Measurements from ENCODE around the gene FAM53B. TPM values are rescaled to one million over a fixed set of nuclear protein-coding genes. Genes with fewer than 3 reads are reported as not detected.

Gene FAM53B
- total RNA-seq, 1 experiment from 2014 or later = 6.7 TPM

- DNase-seq (ENCODE audit: low read depth) = no peak
These were observed 113.6 kb downstream of the FAM53B start for GRCh38 chr10:124630551-124630950.

- DNase-seq (ENCODE audit: low read depth) = no peak
These were observed 114.3 kb downstream of the FAM53B start for GRCh38 chr10:124629842-124630241.

GRCh38 chr10:124629415-124629814 is 114.8 kb downstream of the FAM53B start:
- DNase-seq (ENCODE audit: low read depth) = no peak

- DNase-seq (ENCODE audit: low read depth) = no peak
These were observed 115.5 kb downstream of the FAM53B start for GRCh38 chr10:124628676-124629021.

- no peak for DNase-seq (ENCODE audit: low read depth)
These were observed 116.1 kb downstream of the FAM53B start for GRCh38 chr10:124627866-124628675.

- DNase-seq (ENCODE audit: low read depth) = no peak
These were observed 117.3 kb downstream of the FAM53B start for GRCh38 chr10:124626759-124627380.

- DNase-seq (ENCODE audit: low read depth) = no peak
These were observed 118.3 kb downstream of the FAM53B start for GRCh38 chr10:124625831-124626238.

- no peak for DNase-seq (ENCODE audit: low read depth)
These were observed 119.3 kb downstream of the FAM53B start for GRCh38 chr10:124624895-124625294.

GRCh38 chr10:124624466-124624865 is 119.7 kb downstream of the FAM53B start:
- DNase-seq (ENCODE audit: low read depth) = no peak

GRCh38 chr10:124624006-124624405 is 120.2 kb downstream of the FAM53B start:
- DNase-seq (ENCODE audit: low read depth) = no peak

- DNase-seq (ENCODE audit: low read depth) = no peak
These were observed 121.2 kb downstream of the FAM53B start for GRCh38 chr10:124622866-124623536.

- DNase-seq (ENCODE audit: low read depth) = no peak
These were observed 122.0 kb downstream of the FAM53B start for GRCh38 chr10:124622158-124622557.

GRCh38 chr10:124621637-124622036 is 122.5 kb downstream of the FAM53B start:
- DNase-seq (ENCODE audit: low read depth) = no peak

GRCh38 chr10:124619802-124620490 is 124.2 kb downstream of the FAM53B start:
- DNase-seq (ENCODE audit: low read depth) = no peak

- DNase-seq (ENCODE audit: low read depth) = no peak
These were observed 125.0 kb downstream of the FAM53B start for GRCh38 chr10:124619195-124619594.

GRCh38 chr10:124618470-124619073 is 125.6 kb downstream of the FAM53B start:
- DNase-seq (ENCODE audit: low read depth) = no peak

- DNase-seq (ENCODE audit: low read depth) = no peak
These were observed 127.4 kb downstream of the FAM53B start for GRCh38 chr10:124616836-124617130.

GRCh38 chr10:124616040-124616835 is 127.9 kb downstream of the FAM53B start:
- DNase-seq (ENCODE audit: low read depth) = no peak

GRCh38 chr10:124615259-124615658 is 128.9 kb downstream of the FAM53B start:
- no peak for DNase-seq (ENCODE audit: low read depth)

GRCh38 chr10:124614003-124614659 is 130.0 kb downstream of the FAM53B start:
- no peak for DNase-seq (ENCODE audit: low read depth)
